ENCODE data around the gene MAN2A2.
A peak's percentile ranks its signal among the peaks of the same experiment; 100 is the strongest.

Gene MAN2A2

GRCh38 chr15:90884719-90885431 lies 18.2 kb upstream of the MAN2A2 start:
- Histone ChIP-seq H3K36me3 (ENCODE audit: control insufficient read depth, low read length) (peaks cover 24% of the 10 kb centered on the region; the same call in 1 of the 2 replicates), H3K27me3 (ENCODE audit: control insufficient read depth, low read length) (no peaks in the 10 kb centered on the region), H3K9me2 (replicated peaks; ENCODE audit: control insufficient read depth, low read length) (no peaks in the 10 kb centered on the region), H3F3A (ENCODE audit: control insufficient read depth, insufficient read depth) (peaks cover 4% of the 10 kb centered on the region), H3K9me3 (ENCODE audit: control insufficient read depth, insufficient read depth, low read length) (no peaks in the 10 kb centered on the region), H4K20me1 (ENCODE audit: control insufficient read depth, insufficient read depth, low read depth, low read length) (no peaks in the 10 kb centered on the region), H3K79me2 (ENCODE audit: control insufficient read depth, low read length) (peaks cover 6% of the 10 kb centered on the region; the same call in 1 of the 2 replicates), H3K4me2 (ENCODE audit: low read length) (peak overlapping the region; percentile 92), H3K4me1 (ENCODE audit: control insufficient read depth, low read length) (peaks cover 42% of the 10 kb centered on the region), H3K4me3 (ENCODE audit: low read length) (peak overlapping the region; percentile 72), H3K27ac (ENCODE audit: low read depth, low read length) (peak overlapping the region; percentile 72)
- TF ChIP-seq, protein P1, sequence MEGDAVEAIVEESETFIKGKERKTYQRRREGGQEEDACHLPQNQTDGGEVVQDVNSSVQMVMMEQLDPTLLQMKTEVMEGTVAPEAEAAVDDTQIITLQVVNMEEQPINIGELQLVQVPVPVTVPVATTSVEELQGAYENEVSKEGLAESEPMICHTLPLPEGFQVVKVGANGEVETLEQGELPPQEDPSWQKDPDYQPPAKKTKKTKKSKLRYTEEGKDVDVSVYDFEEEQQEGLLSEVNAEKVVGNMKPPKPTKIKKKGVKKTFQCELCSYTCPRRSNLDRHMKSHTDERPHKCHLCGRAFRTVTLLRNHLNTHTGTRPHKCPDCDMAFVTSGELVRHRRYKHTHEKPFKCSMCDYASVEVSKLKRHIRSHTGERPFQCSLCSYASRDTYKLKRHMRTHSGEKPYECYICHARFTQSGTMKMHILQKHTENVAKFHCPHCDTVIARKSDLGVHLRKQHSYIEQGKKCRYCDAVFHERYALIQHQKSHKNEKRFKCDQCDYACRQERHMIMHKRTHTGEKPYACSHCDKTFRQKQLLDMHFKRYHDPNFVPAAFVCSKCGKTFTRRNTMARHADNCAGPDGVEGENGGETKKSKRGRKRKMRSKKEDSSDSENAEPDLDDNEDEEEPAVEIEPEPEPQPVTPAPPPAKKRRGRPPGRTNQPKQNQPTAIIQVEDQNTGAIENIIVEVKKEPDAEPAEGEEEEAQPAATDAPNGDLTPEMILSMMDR (IDR thresholded peaks at IDR 0.05; ENCODE audit: low read depth, low read length, poor library complexity, severe bottlenecking): no peak
- TF ChIP-seq EZH2phosphoT487 (IDR thresholded peaks at IDR 0.05; ENCODE audit: borderline replicate concordance, low read length): no peak

DNA sequence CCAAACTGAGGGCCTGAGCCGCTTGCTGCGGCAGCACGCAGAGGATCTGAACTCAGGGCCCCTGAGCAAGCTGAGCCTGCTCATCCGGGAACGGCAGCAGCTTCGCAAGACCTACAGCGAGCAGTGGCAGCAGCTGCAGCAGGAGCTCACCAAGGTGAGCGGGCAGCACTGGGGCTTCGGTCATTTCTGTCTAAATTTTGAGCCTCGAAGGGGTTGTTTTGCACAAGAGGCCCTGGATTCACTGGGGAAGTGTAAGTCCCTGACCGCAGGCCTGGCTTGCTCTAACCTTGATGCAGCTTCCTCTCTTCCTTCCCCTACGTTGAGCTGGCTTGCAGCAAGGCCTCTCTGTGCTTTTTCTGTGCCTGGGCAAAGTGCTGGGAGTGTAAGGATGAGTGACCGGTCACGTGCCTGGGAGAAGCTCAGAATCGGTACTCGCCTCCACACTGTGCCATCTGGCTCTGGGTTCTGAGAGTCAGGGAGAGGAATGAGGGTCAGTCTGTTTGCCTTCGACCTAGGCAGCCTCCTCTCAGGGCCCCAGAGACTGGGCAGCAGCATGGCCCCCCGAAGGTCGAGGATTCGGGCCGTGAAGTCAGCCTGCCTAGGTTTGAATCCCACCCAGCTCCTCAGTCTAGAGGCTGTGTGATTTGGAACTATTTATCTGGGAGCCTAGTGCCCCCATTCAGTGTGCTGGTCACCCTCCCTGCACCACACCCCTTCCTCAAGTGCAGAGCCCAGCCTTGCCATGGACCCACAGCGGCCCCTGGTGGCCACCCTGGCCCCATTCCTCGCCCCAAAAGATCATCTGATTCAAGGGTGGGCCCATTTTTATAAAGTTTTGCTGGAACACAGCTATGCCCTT lies 17.4 kb upstream of the MAN2A2 start:
- no peak for TF ChIP-seq EZH2phosphoT487 (IDR thresholded peaks at IDR 0.05; ENCODE audit: borderline replicate concordance, low read length)
- TF ChIP-seq, protein P1 (IDR thresholded peaks at IDR 0.05; ENCODE audit: low read depth, low read length, poor library complexity, severe bottlenecking): peak; percentile 98
- Histone ChIP-seq H3K4me2 (ENCODE audit: low read length) (peak overlapping the region; percentile 92), H3K9me2 (replicated peaks; ENCODE audit: control insufficient read depth, low read length) (no peaks in the 10 kb centered on the region), H3K27me3 (ENCODE audit: control insufficient read depth, low read length) (no peaks in the 10 kb centered on the region), H3K36me3 (ENCODE audit: control insufficient read depth, low read length) (peaks cover 20% of the 10 kb centered on the region), H3K4me3 (ENCODE audit: low read length) (peak overlapping the region; percentile 72), H3K4me1 (ENCODE audit: control insufficient read depth, low read length) (peaks cover 42% of the 10 kb centered on the region), H3K9me3 (ENCODE audit: control insufficient read depth, insufficient read depth, low read length) (no peaks in the 10 kb centered on the region), H3F3A (ENCODE audit: control insufficient read depth, insufficient read depth) (peaks cover 4% of the 10 kb centered on the region), H3K27ac (ENCODE audit: low read depth, low read length) (peak overlapping the region; percentile 72), H3K79me2 (ENCODE audit: control insufficient read depth, low read length) (peaks cover 6% of the 10 kb centered on the region; the same call in 1 of the 2 replicates), H4K20me1 (ENCODE audit: control insufficient read depth, insufficient read depth, low read depth, low read length) (no peaks in the 10 kb centered on the region)

GRCh38 chr15:90886291-90886614 lies 16.8 kb upstream of the MAN2A2 start:
- TF ChIP-seq, protein P1 (IDR thresholded peaks at IDR 0.05; ENCODE audit: low read depth, low read length, poor library complexity, severe bottlenecking): no peak
- no peak for TF ChIP-seq EZH2phosphoT487 (IDR thresholded peaks at IDR 0.05; ENCODE audit: borderline replicate concordance, low read length)
- Histone ChIP-seq H3K36me3 (ENCODE audit: control insufficient read depth, low read length) (peaks cover 20% of the 10 kb centered on the region), H4K20me1 (ENCODE audit: control insufficient read depth, insufficient read depth, low read depth, low read length) (no peaks in the 10 kb centered on the region), H3K9me2 (replicated peaks; ENCODE audit: control insufficient read depth, low read length) (no peaks in the 10 kb centered on the region), H3K27me3 (ENCODE audit: control insufficient read depth, low read length) (no peaks in the 10 kb centered on the region), H3K79me2 (ENCODE audit: control insufficient read depth, low read length) (peaks cover 6% of the 10 kb centered on the region; the same call in 1 of the 2 replicates), H3K27ac (ENCODE audit: low read depth, low read length) (no peak overlapping the region), H3K9me3 (ENCODE audit: control insufficient read depth, insufficient read depth, low read length) (no peaks in the 10 kb centered on the region), H3F3A (ENCODE audit: control insufficient read depth, insufficient read depth) (peaks cover 4% of the 10 kb centered on the region), H3K4me1 (ENCODE audit: control insufficient read depth, low read length) (peaks cover 42% of the 10 kb centered on the region), H3K4me3 (ENCODE audit: low read length) (no peak overlapping the region; the same call in 1 of the 2 replicates), H3K4me2 (ENCODE audit: low read length) (peak overlapping the region; percentile 92)

Measured in DOHH2 (cell line).